T47D (cell line): ENCODE measurements around the gene ACSS3.
"Not testable (repeated sequence)": the region's sequence is repeated elsewhere in the genome, so short reads cannot be mapped to it uniquely, and the experiment has no call there.

ENCODE experiments used
- DNase-seq, 2 experiments: peaks; one replicate each; pipeline versions ENCODE4 v3.0.0 to v3.0.0-alpha.2; 2011 to 2012; ENCODE audit warnings: low read depth in 1 of 2, low spot score in 1 of 2
- JUND ChIP-seq: IDR thresholded peaks from 2 replicates; pipeline ENCODE4 v1.6.1; 2012; ENCODE audit warnings: low read depth
- in situ Hi-C: cut with HindIII; loops from 2 replicates; pipeline ENCODE4 v1.10.0; 2016; ENCODE audit warnings: low sequenced_read_pairs, low pct_unique_long_range_greater_than_20kb

The ACSS3 gene

DNA sequence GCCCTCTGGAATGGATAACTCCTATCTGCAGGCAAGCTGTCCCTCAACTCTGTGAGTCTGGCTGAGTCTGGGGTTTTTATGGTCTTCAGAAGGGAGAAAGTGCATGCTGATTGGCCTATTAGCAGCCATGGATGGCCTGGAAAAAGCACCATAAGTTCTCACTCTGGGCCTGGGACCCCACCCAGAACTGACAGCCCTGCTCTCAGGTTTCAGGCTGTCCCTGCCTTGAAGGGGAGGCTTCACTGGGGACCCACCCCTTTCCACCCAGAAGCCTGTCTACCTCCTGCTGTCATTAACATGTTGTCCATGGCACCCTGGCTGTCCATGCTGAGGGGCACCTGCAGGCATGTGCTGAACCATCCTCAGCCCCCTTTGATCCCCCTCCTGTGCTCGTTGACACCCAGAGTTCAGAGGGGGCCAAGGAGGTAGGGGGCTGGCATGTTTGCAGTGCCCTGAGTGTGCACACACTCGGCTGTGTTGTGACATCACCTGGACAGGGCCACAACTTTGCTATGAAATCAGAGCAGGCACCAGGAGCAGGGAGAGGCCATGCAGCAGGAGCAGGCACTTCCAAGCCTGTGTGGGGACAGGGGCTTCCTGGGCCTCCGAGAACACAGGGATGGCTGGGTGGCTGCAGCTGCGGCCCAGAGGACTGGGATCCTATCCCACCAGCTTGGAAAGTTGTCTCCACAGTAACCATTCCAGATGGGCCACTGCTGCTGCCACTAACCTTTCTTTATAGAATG lies 84.7 kb downstream of the ACSS3 start:
- no peak for DNase-seq
- no peak for TF ChIP-seq JUND
- in situ Hi-C loops = no loop called here

DNA sequence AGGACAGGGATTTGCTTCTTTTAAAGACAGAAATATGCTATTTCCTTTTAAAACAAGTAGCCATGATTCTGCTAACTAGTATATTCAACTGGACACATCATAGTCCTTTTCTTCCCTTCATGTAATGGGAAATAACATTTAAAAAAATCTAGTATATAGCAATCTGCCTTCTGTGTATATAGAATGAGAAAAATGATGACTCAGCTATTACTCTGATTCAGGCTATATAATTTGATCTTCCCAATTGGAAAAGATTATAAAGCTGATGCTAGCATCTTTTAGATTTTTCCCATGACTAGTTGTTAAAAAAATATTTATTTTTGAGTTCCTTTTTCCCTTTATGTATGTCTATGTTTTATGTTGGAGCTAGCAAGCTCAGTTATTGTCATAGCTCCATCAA lies 86.9 kb downstream of the ACSS3 start:
- DNase-seq = no peak
- no peak for TF ChIP-seq JUND
- in situ Hi-C loops = no loop called here

DNA sequence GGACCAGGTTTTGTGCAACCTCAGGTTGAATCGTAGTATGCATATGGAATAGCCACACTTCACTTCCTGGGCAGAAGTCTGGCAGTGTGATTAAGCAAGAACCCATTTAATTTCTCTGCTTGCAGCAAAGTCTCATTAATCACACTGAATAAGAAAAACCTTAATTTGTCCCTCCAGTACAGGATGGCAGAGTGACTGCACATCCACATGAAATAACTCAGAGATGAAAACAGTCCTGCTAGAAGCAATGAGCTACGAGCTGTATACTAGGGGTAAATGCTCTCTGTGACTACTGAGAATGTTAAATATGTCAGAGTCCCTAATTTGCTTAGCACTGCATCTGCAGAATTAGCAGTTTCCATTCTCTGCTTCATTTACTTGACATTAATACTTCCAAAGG lies 88.9 kb downstream of the ACSS3 start:
- in situ Hi-C loops = no loop called here
- DNase-seq = no peak
- TF ChIP-seq JUND = no peak

DNA sequence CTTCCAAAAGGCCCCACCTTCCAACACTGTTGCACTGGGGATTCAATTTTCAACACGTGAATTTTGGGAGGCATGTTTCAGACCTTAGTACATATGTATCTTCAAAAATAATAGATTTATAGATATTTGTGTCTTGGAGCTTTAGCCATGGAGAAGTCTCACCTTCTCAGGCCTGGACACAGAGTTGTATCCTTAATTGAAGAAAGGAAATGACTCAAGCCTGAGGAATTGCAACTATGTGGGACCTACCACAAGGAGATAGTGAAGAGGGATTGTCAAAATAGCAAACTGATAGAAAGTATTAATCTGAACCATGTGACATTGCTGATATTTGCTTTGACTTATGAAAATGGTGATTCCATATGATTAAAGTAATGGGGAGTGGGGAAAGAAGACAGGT lies 89.8 kb downstream of the ACSS3 start:
- in situ Hi-C loops = no loop called here
- TF ChIP-seq JUND = no peak
- no peak for DNase-seq

DNA sequence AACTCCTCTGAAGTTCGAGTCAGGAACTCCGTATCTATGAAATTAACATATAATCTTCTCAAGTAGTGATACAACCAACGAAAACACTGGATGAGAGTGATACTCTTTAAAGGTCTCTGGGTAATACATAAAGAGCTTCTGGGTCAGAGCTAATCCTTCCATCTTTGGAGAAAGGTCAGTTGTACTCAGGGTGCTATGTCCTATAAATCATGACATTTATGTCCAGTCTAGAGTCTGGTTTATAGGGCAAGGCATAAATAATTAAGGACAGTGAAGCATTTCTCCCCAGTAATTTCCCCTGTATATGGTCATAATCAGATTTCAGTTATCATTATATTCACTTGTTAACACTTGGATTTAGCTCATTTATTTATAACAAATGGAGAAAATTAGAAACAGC lies 90.6 kb downstream of the ACSS3 start:
- no peak for TF ChIP-seq JUND
- in situ Hi-C loops = no loop called here
- no peak for DNase-seq

DNA sequence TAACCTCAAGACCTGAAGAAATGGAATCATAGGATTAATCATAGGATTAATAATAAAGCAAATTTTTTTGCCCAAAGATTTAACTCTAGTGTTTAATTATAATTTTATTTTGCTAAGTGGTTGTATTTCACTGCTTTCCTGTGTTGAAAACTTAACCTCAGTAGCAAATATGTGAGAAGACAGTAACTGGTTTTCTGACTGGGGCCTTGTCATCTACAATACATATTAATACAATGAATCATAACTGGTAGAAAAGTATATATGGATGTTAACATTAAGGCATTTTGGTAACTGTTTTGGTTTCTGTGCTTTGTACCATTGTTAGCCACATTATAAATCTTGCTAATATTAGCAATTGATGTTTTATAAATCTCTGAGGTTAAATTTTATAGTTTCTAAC lies 92.2 kb downstream of the ACSS3 start:
- in situ Hi-C loops = no loop called here
- TF ChIP-seq JUND = no peak
- no peak for DNase-seq

DNA sequence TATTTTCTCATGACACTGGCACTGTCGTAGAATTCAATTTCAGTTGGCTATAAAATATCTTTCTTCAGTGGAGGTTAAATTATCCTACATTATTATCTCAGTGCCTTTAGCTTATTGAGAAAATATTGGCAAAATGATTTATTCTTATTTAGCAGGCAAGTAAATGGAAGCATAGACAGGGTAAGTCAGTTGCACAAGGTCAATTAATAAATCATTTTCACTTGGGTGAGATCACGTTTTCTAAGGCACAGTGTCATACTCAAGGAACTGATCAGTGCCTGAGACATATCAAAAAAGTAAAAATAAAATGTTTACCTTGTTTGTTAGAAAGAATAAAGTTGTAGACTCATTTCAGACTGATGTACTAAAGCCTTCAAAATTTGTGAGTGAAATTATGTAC lies 95.0 kb downstream of the ACSS3 start:
- no peak for TF ChIP-seq JUND
- DNase-seq = no peak
- in situ Hi-C loops = no loop called here

DNA sequence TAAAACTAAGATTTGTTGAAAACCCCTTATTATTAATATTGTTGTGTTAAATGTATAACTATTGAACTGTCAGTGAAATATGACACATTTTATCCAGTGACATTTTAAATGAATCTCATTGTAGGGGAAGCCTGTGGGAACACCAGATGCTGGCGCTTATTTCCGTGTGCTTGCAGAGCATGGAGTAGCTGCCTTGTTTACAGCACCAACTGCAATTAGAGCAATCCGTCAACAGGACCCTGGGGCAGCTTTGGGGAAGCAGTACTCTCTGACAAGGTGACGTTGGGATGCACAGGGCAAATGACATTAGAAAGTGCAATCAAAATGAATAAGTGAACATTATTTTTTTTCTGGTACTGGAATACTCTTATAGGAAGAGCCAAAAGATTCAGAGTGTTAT lies 96.8 kb downstream of the ACSS3 start:
- TF ChIP-seq JUND = no peak
- no peak for DNase-seq
- in situ Hi-C loops = no loop called here

DNA sequence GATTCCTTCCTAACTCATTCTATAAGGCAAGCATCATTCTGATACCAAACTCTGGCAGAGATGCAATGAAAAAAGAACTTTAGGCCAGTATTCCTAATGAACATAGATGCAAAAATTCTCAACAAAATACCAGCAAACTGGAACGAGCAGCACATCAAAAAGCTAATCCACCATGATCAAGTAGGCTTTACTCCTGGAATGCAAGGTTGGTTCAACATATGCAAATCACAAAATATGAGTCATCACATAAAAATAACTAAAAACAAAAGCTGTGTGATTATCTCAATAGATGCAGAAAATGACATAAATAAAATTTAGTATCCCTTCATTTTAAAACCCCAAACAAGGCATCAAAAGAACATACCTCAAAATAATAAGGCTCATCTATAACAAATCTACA lies 98.9 kb downstream of the ACSS3 start:
- no peak for DNase-seq
- TF ChIP-seq JUND = no peak
- in situ Hi-C loops = no loop called here

DNA sequence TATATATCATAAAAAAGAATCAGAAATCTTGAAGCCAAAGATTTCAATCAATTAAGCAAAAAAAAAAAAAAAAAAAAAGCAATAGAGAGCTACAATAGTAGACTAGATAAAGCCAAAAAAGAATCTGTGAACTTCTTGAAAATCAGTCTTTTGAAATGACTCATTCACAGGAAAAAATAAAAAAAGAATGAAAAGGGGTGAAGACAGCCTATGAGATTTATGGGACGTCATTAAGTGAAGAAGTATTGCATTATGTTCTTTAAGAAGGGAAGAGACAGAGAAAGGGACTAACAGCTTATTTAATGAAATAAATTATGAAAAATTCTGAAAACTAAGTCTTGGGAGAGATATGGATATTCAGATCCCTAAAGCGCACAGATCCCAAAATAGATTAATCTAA lies 103.8 kb downstream of the ACSS3 start:
- TF ChIP-seq JUND = no peak
- in situ Hi-C loops = no loop called here
- no peak for DNase-seq

DNA sequence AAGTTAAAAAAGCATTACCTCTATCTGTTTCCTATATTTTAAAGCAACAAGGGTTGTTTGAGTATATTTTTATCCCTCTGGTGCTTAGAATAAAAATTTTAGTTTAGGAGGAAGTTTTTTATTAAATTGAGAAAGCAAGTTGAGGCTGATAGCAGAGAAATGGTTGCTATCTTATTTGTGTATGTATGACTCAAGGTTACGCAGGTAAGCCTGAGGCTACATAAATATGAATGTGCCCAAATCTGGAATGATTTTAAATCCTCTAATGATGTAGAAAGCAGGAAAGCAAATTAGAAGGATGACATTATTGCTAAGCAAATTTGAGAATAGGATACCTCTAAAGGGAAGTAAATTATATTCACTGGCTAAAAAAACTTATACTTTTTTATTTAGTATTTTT lies 109.8 kb downstream of the ACSS3 start:
- no peak for DNase-seq
- no peak for TF ChIP-seq JUND
- in situ Hi-C loops = no loop called here

DNA sequence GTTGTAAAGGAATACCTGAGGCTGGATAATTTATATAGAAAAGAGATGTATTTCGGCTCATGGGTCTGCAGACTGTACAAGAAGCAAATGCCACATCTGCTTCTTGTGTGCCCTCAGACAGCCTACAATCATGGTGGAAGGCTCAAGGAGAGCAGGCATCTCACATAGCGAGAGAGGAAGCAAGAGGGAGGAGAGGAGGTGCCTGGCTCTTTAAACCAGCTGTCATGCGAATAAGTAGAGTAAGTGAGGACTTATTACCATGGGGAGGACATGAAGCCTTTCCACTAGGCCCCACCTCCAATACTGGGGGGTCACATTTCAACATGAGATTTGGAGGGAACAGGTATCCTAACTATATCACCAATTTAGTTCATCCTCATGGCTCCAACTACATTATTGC lies 118.7 kb downstream of the ACSS3 start:
- TF ChIP-seq JUND = no peak
- in situ Hi-C loops = no loop called here
- no peak for DNase-seq

DNA sequence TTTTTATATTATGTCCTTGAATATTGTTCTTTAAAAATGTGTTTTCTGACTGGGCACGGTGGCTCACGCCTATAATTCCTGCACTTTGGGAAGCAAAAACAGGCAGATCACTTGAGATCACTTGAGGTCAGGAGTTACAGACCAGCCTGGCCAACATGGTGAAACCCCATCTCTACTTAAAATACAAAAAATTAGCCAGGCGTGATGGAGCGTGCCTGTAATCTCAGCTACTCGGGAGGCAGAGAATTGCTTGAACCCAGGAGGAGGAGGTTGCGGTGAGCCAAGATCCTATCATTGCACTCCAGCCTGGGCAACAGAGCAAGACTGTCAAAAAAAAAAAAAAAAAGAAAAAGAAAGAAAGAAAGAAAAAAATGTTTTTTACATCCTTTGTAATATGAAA lies 122.7 kb downstream of the ACSS3 start:
- in situ Hi-C loops, DNase-seq: not testable (repeated sequence)

DNA sequence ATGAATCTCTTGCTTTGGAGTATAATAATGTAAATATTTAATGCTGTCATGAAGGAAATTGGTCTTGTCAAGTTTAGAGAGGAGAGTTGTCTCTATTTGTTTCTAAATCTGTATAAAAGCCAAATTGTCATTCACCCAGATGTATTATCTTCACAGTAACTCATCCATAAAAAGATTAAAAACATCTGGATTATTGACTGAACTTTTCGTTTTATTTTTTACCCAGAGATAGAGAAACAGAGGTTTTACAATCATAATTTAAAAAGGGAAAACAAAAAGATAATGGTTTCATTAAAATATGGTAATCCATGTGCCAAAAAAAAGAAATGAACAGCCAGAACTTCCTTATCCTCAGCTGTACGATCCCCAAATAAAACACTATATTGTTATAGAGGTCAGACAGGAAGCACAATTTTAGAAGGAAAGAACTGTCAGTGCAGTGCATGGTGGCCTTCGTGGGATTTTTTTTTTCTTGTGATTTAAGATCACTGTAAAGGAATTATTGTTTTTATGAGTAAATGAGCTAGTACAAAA lies 125.9 kb downstream of the ACSS3 start:
- in situ Hi-C loops = no loop called here
- no peak for DNase-seq
- no peak for TF ChIP-seq JUND
